Measurements from ENCODE around the gene COL20A1. TPM values are rescaled to one million over a fixed set of nuclear protein-coding genes. Genes with fewer than 3 reads are reported as not detected.

The COL20A1 gene
- total RNA-seq, 1 experiment from 2014 or later = not detected

DNA sequence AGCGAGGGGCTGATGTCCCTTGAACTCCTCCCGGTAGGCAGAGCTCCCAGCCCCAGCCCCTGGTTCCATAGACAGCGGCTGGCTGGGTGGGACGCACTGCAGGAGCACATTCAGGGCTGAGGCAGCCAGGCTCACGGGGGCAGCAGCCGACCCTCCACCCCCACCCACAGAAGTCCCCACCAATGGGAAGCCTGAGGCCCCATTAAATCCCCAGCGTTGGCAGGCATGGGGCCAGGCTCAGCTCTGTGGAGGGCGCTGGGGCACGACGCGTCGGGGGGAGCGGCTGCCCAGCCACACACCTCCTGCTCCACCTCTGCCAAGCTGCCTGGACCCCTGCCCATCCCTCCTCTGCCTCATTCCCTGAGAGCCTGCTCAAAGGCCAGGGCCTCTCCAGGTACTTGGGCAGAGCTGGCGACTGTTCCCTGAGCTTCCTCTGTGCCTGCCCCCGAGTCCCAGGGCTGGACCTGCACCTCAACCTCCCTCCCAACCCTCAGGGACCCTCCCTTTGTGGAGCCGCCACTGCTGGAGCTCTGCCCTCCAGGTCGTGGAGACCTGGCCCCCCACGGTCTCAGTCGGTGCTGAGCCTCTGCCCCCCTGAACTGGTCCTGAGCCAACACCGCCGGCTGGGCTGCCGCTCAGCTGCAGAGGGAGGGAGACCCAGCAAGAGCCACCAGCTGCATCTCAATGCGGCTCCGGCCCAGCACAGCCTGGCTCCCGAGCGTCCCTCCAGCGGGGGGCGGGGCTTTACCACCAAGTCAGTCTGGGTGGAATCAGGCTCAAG, 59.0 kb downstream of the COL20A1 start:
- no peaks in the 10 kb centered on the region for H4K20me1 ChIP-seq (ENCODE audit: low read length)
- H3K4me2 ChIP-seq (ENCODE audit: low read length) = no peak overlapping the region
- H3K9me2 ChIP-seq (replicated peaks; ENCODE audit: low read length) = no peaks in the 10 kb centered on the region
- no peak overlapping the region for H3K4me3 ChIP-seq (ENCODE audit: low read length)
- POLR2A ChIA-PET (ENCODE audit: unreplicated experiment) = no interaction called here
- H3K27me3 ChIP-seq (ENCODE audit: low read length) = no peaks in the 10 kb centered on the region
- no peak overlapping the region for H3K9ac ChIP-seq (ENCODE audit: low read length)
- H3K4me1 ChIP-seq (ENCODE audit: insufficient read depth, low read length) = no peaks in the 10 kb centered on the region
- no peaks in the 10 kb centered on the region for H3K36me3 ChIP-seq (ENCODE audit: low read depth, low read length)
- H3K9me3 ChIP-seq (ENCODE audit: low read length) = no peaks in the 10 kb centered on the region
- intact Hi-C loops (cut with micrococcal nuclease) = no loop called here
- no peak for ATAC-seq
- TF ChIP-seq EZH2phosphoT487 (IDR thresholded peaks at IDR 0.05; ENCODE audit: borderline replicate concordance, low read length) (no peak), EZH2 (IDR thresholded peaks at IDR 0.05; ENCODE audit: low read length, unreplicated experiment) (no peak), CTCF (conservative IDR thresholded peaks at IDR 0.05; ENCODE audit: low read depth, low read length) (no peak)
- no peaks in the 10 kb centered on the region for H3F3A ChIP-seq (ENCODE audit: low read length, unreplicated experiment)
- BruUV-seq (replicated peaks) = no TSS peak
- H3K27ac ChIP-seq (ENCODE audit: low read length) = no peak overlapping the region
- no peak overlapping the region for H2AFZ ChIP-seq (ENCODE audit: low read length)
- CTCF ChIA-PET = no interaction called here
- no peaks in the 10 kb centered on the region for H3K79me2 ChIP-seq (ENCODE audit: low read length)
- DNase-seq = no peak

DNA sequence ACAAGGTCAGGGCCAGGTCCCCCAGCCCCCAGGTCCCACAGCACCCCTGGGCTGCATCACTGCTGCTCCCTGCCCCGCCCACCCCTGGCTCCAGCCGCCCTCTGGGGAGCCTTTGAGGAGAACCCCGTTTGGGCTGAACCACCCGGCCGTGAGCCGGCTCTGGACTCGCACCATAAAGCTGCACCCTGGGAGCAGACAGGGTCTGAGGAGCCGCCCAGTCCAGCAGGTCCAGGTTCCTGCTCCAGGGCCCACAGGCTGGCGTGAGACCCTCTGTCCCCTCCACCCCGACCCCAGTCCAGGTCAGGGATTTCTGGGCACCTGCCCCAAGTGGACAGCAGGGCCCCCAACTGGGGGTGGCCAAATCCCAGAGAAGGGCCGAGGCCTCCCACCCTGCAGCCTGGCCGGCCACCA, 59.8 kb downstream of the COL20A1 start:
- no TSS peak for BruUV-seq (replicated peaks)
- TF ChIP-seq EZH2phosphoT487 (IDR thresholded peaks at IDR 0.05; ENCODE audit: borderline replicate concordance, low read length) (no peak), CTCF (conservative IDR thresholded peaks at IDR 0.05; ENCODE audit: low read depth, low read length) (no peak), EZH2 (IDR thresholded peaks at IDR 0.05; ENCODE audit: low read length, unreplicated experiment) (no peak)
- no peaks in the 10 kb centered on the region for H3K27me3 ChIP-seq (ENCODE audit: low read length)
- intact Hi-C loops (cut with micrococcal nuclease) = no loop called here
- no peak overlapping the region for H3K27ac ChIP-seq (ENCODE audit: low read length)
- H4K20me1 ChIP-seq (ENCODE audit: low read length) = no peaks in the 10 kb centered on the region
- H3K4me3 ChIP-seq (ENCODE audit: low read length) = no peak overlapping the region
- no peak overlapping the region for H2AFZ ChIP-seq (ENCODE audit: low read length)
- no peaks in the 10 kb centered on the region for H3K36me3 ChIP-seq (ENCODE audit: low read depth, low read length)
- H3F3A ChIP-seq (ENCODE audit: low read length, unreplicated experiment) = no peaks in the 10 kb centered on the region
- H3K79me2 ChIP-seq (ENCODE audit: low read length) = no peaks in the 10 kb centered on the region
- H3K4me1 ChIP-seq (ENCODE audit: insufficient read depth, low read length) = no peaks in the 10 kb centered on the region
- DNase-seq (no peak), ATAC-seq (no peak)
- H3K9ac ChIP-seq (ENCODE audit: low read length) = no peak overlapping the region
- H3K9me3 ChIP-seq (ENCODE audit: low read length) = no peaks in the 10 kb centered on the region
- no peaks in the 10 kb centered on the region for H3K9me2 ChIP-seq (replicated peaks; ENCODE audit: low read length)
- CTCF ChIA-PET = no interaction called here
- POLR2A ChIA-PET (ENCODE audit: unreplicated experiment) = interaction anchor here (0.6 kb wide), 1 partner anchor 138 kb away, joined by 5 read pairs; no protein-coding TSS in a partner anchor
- no peak overlapping the region for H3K4me2 ChIP-seq (ENCODE audit: low read length)

- CTCF ChIA-PET = no interaction called here
Measured at GRCh38 chr20:63354636-63355350, 61.8 kb downstream of the COL20A1 start.

More at GRCh38 chr20:63354636-63355350, 61.8 kb downstream of the COL20A1 start:
- Histone ChIP-seq H3K9me3 (ENCODE audit: low read length) (no peaks in the 10 kb centered on the region), H3K4me2 (ENCODE audit: low read length) (no peak overlapping the region), H3K4me1 (ENCODE audit: insufficient read depth, low read length) (no peaks in the 10 kb centered on the region), H2AFZ (ENCODE audit: low read length) (no peak overlapping the region), H3K79me2 (ENCODE audit: low read length) (no peaks in the 10 kb centered on the region), H3K4me3 (ENCODE audit: low read length) (no peak overlapping the region), H4K20me1 (ENCODE audit: low read length) (no peaks in the 10 kb centered on the region), H3K9ac (ENCODE audit: low read length) (no peak overlapping the region), H3K27me3 (ENCODE audit: low read length) (no peaks in the 10 kb centered on the region), H3K9me2 (replicated peaks; ENCODE audit: low read length) (no peaks in the 10 kb centered on the region), H3K27ac (ENCODE audit: low read length) (no peak overlapping the region), H3K36me3 (ENCODE audit: low read depth, low read length) (no peaks in the 10 kb centered on the region), H3F3A (ENCODE audit: low read length, unreplicated experiment) (no peaks in the 10 kb centered on the region)
- no TSS peak for BruUV-seq (replicated peaks)
- TF ChIP-seq CTCF (conservative IDR thresholded peaks at IDR 0.05; ENCODE audit: low read depth, low read length) (no peak), EZH2phosphoT487 (IDR thresholded peaks at IDR 0.05; ENCODE audit: borderline replicate concordance, low read length) (no peak), EZH2 (IDR thresholded peaks at IDR 0.05; ENCODE audit: low read length, unreplicated experiment) (no peak)
- DNase-seq (no peak), ATAC-seq (no peak)
- intact Hi-C loops (cut with micrococcal nuclease) = no loop called here
- POLR2A ChIA-PET (ENCODE audit: unreplicated experiment) = no interaction called here
